ENCODE measurements around the gene DENND1A.

DNA sequence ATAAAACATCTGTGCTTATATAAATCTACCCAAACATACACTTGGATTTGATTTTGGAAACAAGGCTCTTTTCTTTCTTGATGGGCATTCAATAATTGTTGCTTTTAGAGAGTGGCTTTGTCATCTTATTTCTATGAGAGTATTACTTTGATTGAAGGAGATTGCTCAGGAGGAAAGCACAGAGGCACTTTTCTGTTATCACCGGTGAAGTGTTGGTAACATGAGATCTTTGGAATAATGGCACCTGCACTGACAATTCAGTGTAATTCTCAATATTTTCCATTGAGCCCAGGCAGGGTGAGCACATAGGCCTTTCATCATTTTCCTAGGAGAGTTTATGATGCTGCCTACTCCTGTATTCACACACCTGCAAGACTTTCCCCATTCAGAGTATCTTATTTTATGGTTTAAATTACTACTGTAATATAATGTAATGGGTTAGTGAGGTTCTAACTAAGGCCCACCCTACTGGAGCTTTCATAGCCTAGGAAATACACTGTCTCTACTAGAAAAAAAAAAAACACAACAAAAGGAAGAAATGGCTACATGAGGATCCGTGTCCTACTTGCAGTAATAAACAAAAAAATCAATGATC lies 244.3 kb downstream of the DENND1A start:
- no peak for TF ChIP-seq POLR2A (IDR thresholded peaks at IDR 0.05)
- TF ChIP-seq, protein P1, sequence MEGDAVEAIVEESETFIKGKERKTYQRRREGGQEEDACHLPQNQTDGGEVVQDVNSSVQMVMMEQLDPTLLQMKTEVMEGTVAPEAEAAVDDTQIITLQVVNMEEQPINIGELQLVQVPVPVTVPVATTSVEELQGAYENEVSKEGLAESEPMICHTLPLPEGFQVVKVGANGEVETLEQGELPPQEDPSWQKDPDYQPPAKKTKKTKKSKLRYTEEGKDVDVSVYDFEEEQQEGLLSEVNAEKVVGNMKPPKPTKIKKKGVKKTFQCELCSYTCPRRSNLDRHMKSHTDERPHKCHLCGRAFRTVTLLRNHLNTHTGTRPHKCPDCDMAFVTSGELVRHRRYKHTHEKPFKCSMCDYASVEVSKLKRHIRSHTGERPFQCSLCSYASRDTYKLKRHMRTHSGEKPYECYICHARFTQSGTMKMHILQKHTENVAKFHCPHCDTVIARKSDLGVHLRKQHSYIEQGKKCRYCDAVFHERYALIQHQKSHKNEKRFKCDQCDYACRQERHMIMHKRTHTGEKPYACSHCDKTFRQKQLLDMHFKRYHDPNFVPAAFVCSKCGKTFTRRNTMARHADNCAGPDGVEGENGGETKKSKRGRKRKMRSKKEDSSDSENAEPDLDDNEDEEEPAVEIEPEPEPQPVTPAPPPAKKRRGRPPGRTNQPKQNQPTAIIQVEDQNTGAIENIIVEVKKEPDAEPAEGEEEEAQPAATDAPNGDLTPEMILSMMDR (IDR thresholded peaks at IDR 0.05), result no peak
